Panc1 (cell line): ENCODE measurements around the gene DNAJC30.
A peak's percentile ranks its signal among the peaks of the same experiment; 100 is the strongest.

ENCODE experiments used
- POLR2AphosphoS5 ChIP-seq: IDR thresholded peaks from 2 replicates; pipeline ENCODE4 v1.6.1; 2012; ENCODE audit warnings: mild to moderate bottlenecking, low read depth, low read length, moderate library complexity
- TF ChIP-seq, protein P1 (sequence below): fragments of 450-650 bp; IDR thresholded peaks from 2 replicates; pipeline ENCODE4 v1.5.1; 2017; ENCODE audit warnings: mild to moderate bottlenecking

DNA sequence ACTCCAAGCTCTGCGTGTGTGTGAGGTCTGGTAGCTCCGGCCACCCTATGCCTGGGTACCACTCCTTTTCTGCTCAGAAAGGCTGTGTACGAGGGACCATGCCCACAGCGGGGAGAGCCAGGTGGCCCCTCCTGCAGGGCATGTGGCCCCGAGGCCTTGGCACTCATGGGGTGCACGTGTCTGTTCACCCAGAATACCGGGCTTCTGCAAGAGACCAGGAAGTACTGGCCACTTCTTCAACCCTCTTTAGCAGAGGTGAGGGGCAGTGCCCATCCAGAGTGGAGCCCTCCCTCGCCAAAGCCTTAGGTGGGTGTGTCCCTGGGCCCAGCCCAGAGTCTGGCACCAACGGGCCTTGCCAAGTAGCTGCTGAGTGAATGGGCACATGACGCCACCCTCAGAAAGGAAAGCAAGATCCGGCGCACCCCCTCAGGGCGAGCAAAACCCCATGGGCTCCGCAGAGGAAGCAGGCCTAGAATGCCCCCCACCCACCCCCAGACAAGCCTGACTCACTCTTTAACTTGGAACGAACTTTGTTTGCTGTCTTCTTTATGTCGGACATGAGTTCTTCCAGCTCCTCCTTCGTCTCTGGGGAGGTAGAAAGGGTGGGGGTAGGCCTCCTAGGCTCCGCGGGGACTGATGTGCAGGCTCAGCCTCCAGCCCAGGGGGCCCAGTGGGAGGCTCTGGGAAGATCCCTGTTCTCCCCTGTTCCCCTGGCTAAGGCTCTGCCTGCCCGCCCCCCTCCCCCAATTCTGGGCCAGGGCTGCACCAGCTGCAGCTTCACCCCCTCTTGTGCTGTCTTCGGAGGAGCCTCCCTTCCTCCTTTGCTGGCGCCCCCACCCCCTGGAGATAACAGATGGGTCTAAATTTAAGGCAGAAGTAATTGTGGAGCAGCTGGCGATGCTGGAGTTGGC lies 21.6 kb upstream of the DNAJC30 start:
- TF ChIP-seq, protein P1, sequence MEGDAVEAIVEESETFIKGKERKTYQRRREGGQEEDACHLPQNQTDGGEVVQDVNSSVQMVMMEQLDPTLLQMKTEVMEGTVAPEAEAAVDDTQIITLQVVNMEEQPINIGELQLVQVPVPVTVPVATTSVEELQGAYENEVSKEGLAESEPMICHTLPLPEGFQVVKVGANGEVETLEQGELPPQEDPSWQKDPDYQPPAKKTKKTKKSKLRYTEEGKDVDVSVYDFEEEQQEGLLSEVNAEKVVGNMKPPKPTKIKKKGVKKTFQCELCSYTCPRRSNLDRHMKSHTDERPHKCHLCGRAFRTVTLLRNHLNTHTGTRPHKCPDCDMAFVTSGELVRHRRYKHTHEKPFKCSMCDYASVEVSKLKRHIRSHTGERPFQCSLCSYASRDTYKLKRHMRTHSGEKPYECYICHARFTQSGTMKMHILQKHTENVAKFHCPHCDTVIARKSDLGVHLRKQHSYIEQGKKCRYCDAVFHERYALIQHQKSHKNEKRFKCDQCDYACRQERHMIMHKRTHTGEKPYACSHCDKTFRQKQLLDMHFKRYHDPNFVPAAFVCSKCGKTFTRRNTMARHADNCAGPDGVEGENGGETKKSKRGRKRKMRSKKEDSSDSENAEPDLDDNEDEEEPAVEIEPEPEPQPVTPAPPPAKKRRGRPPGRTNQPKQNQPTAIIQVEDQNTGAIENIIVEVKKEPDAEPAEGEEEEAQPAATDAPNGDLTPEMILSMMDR: no peak
- peak; percentile 73 for TF ChIP-seq POLR2AphosphoS5
